Inferior parietal cortex (tissue), 1 donor: ENCODE results near the gene PGR.
"Not testable (repeated sequence)": the region's sequence is repeated elsewhere in the genome, so short reads cannot be mapped to it uniquely, and the experiment has no call there.

Source experiments
- DNase-seq: peaks from one replicate; pipeline ENCODE4 v3.0.0-alpha.2; 2016; ENCODE audit errors: extremely low spot score

PGR gene

GRCh38 chr11:101082813-101083212 lies 46.8 kb downstream of the PGR start:
- DNase-seq: no peak

GRCh38 chr11:101063706-101064105 lies 65.9 kb downstream of the PGR start:
- no peak for DNase-seq

- no peak for DNase-seq
Measured at GRCh38 chr11:101061606-101062005, 68.0 kb downstream of the PGR start.

- no peak for DNase-seq
Measured at GRCh38 chr11:101059331-101059730, 70.3 kb downstream of the PGR start.

GRCh38 chr11:101053492-101053891 lies 76.1 kb downstream of the PGR start:
- DNase-seq: no peak

- no peak for DNase-seq
Measured at GRCh38 chr11:101051677-101052076, 77.9 kb downstream of the PGR start.

- DNase-seq: no peak
Measured at GRCh38 chr11:101049813-101050212, 79.8 kb downstream of the PGR start.

GRCh38 chr11:101049123-101049522 lies 80.5 kb downstream of the PGR start:
- no peak for DNase-seq

- no peak for DNase-seq
Measured at GRCh38 chr11:101048479-101048878, 81.1 kb downstream of the PGR start.

- DNase-seq: no peak
Measured at GRCh38 chr11:101046947-101047346, 82.7 kb downstream of the PGR start.

GRCh38 chr11:101045415-101045814 lies 84.2 kb downstream of the PGR start:
- no peak for DNase-seq

GRCh38 chr11:101043940-101044339 lies 85.7 kb downstream of the PGR start:
- DNase-seq: no peak

GRCh38 chr11:101035872-101036271 lies 93.7 kb downstream of the PGR start:
- DNase-seq: no peak

GRCh38 chr11:101034076-101034475 lies 95.5 kb downstream of the PGR start:
- DNase-seq: no peak

- DNase-seq: no peak
Measured at GRCh38 chr11:101032991-101033390, 96.6 kb downstream of the PGR start.

GRCh38 chr11:101031713-101032112 lies 97.9 kb downstream of the PGR start:
- DNase-seq: no peak

GRCh38 chr11:101030692-101031091 lies 98.9 kb downstream of the PGR start:
- no peak for DNase-seq

- DNase-seq: no peak
Measured at GRCh38 chr11:101030015-101030414, 99.6 kb downstream of the PGR start.

GRCh38 chr11:101028644-101029043 lies 101.0 kb downstream of the PGR start:
- no peak for DNase-seq

GRCh38 chr11:101022256-101022655 lies 107.4 kb downstream of the PGR start:
- DNase-seq: no peak

GRCh38 chr11:101019870-101020269 lies 109.7 kb downstream of the PGR start:
- DNase-seq: no peak

- DNase-seq: no peak
Measured at GRCh38 chr11:101014600-101015285, 114.9 kb downstream of the PGR start.

GRCh38 chr11:101013702-101014101 lies 115.9 kb downstream of the PGR start:
- not testable (repeated sequence) for DNase-seq

- no peak for DNase-seq
Measured at GRCh38 chr11:101011881-101012280, 117.7 kb downstream of the PGR start.
